ENCODE results near the gene NPY2R.

Gene NPY2R

GRCh38 chr4:155249016-155249566 lies 40.7 kb downstream of the NPY2R start:
- DNase-seq (ENCODE audit: low spot score): no peak

DNA sequence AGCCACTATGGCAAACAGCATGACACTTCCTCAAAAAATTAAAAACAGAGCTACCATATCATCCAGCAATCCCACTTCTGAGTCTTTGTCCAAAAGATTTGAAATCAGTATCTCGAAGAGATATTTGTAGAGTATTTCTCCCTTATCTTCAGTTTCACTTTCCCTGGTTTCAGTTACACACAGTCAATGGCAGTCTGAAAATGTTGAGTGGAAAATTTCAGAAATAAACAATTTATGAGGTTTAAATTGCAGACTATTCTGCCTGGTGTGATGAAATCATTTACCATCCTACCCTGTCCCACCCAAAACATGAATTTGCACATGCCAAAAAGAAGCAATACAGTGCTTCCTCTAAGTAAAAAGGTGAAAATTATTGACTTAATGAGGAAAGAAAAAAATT lies 43.9 kb downstream of the NPY2R start:
- no peak for DNase-seq (ENCODE audit: low spot score)

GRCh38 chr4:155263480-155263879 lies 55.0 kb downstream of the NPY2R start:
- no peak for DNase-seq (ENCODE audit: low spot score)

DNA sequence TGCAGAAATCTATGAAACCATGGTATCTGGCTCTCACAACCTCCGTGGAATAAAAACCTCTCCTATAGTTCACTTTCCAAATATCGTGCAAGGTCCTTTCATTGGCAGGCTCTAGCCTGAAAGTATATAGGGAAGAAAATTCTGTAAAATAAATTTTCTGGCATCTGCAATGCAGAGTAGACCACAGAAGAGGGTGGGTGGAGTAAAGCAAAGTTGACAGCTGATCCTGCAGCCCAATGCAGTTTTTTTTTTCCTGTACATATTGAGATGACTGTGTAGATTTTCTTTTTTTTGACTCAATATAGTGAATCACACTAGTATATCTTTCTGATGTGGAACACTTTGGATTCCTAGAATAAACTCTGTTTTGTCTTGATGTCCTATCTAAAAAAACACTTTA lies 56.7 kb downstream of the NPY2R start:
- DNase-seq (ENCODE audit: low spot score): no peak

Measured in AG08395 (cell line).